Mucosa of descending colon (tissue), 3 donors: ENCODE data around the gene GTF2IRD1. TPM values are rescaled to one million over a fixed set of nuclear protein-coding genes. Genes with fewer than 3 reads are reported as not detected.
"Not testable (repeated sequence)": the region's sequence is repeated elsewhere in the genome, so short reads cannot be mapped to it uniquely, and the experiment has no call there.

Source experiments
- ATAC-seq: fragments of 200-7000 bp; cut with Tn5 transposase; one replicate; pipeline ENCODE4 v1.9.1; 2020; ENCODE audit warnings: mild to moderate bottlenecking, moderate library complexity
- DNase-seq, 3 donors: peaks; one replicate each; pipeline ENCODE4 v3.0.0-alpha.2; 2020
- H3K36me3 ChIP-seq: fragments of 200-600 bp; one replicate; pipeline ENCODE4 v1.8.0; 2021; ENCODE audit warnings: low read depth, mild to moderate bottlenecking
- H3K4me1 ChIP-seq: fragments of 200-600 bp; one replicate; pipeline ENCODE4 v1.8.0; 2021; ENCODE audit warnings: low read depth, mild to moderate bottlenecking
- H3K4me3 ChIP-seq: fragments of 200-600 bp; one replicate; pipeline ENCODE4 v1.8.0; 2021; ENCODE audit warnings: mild to moderate bottlenecking
- H3K9me3 ChIP-seq: fragments of 200-600 bp; one replicate; pipeline ENCODE4 v1.8.0; 2021; ENCODE audit warnings: mild to moderate bottlenecking
- intact Hi-C, 2 donors: fragments of 100-400 bp; cut with DNase I in 1 of 2; cut with micrococcal nuclease in 1 of 2; formaldehyde crosslinking; loops; one replicate each; pipeline versions ENCODE4 v1.11.0 to v1.11.1; 2022; cut with DNase I, micrococcal nuclease
- total RNA-seq, 3 donors: library from RNA; stranded (reverse); fragmentation: NEBNext Ultra II Directional in 2 of 3; extraction: Animal tissue kit (Norgen Biotek cat#: 25700) in 2 of 3; gene quantifications; one replicate each; pipeline versions ENCODE4 v1.2.1 to v1.2.4, GENCODE V29; 2021 to 2023
- TF ChIP-seq, protein P1 (sequence below): fragments of 200-600 bp; IDR thresholded peaks from one replicate; pipeline ENCODE4 v1.8.0; 2022; ENCODE audit warnings: antibody characterized with exemption, mild to moderate bottlenecking
- donor health status: DM: no; HTN: no; CAD: no; lungs with moderate emphysema.
- donor health status: DM: no; HTN: no; CAD: no.
- donor health status: DM: no; HTN: yes; CAD: no.

Gene GTF2IRD1
- total RNA-seq, 3 donors from 2014 or later, result 10.5 to 30.7 (median 12.7) TPM

DNA sequence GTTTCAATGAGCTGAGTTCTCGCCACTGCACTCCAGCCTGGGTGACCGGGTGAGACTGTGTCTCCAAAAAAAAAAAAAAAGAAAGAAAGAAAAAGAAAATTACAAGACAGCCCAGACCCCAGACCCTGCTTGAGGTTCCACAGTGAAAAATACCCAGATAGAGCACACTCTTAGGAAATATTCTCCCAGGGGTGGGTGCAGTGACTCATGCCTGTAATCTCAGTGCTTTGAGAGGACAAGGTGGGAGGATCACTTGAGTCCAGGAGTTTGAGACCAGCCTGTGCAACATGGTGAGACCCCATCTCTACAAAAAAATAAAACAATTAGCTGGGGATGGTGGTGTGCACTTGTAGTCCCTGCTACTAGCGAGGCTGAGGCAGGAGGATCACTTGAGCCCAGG is 41.1 kb upstream of the GTF2IRD1 start:
- DNase-seq (no peak), ATAC-seq (no peak)
- intact Hi-C loops, result no loop called here
- no peaks in the 10 kb centered on the region for H3K4me1 ChIP-seq
- no peak overlapping the region for H3K4me3 ChIP-seq
- no peaks in the 10 kb centered on the region for H3K9me3 ChIP-seq
- no peaks in the 10 kb centered on the region for H3K36me3 ChIP-seq
- TF ChIP-seq, protein P1, sequence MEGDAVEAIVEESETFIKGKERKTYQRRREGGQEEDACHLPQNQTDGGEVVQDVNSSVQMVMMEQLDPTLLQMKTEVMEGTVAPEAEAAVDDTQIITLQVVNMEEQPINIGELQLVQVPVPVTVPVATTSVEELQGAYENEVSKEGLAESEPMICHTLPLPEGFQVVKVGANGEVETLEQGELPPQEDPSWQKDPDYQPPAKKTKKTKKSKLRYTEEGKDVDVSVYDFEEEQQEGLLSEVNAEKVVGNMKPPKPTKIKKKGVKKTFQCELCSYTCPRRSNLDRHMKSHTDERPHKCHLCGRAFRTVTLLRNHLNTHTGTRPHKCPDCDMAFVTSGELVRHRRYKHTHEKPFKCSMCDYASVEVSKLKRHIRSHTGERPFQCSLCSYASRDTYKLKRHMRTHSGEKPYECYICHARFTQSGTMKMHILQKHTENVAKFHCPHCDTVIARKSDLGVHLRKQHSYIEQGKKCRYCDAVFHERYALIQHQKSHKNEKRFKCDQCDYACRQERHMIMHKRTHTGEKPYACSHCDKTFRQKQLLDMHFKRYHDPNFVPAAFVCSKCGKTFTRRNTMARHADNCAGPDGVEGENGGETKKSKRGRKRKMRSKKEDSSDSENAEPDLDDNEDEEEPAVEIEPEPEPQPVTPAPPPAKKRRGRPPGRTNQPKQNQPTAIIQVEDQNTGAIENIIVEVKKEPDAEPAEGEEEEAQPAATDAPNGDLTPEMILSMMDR, result no peak

DNA sequence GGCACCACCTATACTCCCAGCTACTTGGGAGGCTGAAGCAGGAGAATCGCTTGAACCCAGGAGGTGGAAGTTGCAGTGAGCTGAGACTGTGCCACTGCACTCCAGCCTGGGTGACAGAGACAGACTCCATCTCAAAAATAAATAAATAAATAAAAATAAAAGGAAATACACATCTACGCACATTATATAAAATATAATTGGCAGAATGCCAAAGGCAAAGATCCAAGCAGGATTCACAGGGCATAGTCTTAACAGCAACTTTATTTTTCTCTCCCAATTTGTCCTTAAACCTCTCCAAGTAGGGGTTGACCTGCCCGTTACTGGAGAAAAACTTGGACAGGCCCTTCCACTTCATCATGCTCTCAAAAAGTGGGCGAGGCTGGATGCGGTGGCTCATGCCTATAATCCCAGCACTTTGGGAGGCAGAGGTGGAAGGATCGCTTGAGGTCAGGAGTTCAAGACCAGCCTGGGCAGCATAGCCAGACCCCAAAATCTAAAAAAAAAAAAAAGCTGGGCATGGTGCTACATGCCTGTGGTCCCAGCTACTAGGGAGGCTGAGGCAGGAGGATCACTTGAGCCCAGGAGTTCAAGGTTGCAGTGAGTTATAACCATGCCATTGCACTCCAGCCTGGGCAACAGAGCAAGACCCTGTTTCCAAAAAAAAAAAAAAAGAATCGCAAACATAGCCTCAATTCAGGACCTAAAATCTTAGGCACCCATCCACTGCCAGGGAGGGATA is 38.9 kb upstream of the GTF2IRD1 start:
- H3K4me1 ChIP-seq, H3K36me3 ChIP-seq, intact Hi-C loops, H3K4me3 ChIP-seq, DNase-seq, H3K9me3 ChIP-seq, ATAC-seq: not testable (repeated sequence)

DNA sequence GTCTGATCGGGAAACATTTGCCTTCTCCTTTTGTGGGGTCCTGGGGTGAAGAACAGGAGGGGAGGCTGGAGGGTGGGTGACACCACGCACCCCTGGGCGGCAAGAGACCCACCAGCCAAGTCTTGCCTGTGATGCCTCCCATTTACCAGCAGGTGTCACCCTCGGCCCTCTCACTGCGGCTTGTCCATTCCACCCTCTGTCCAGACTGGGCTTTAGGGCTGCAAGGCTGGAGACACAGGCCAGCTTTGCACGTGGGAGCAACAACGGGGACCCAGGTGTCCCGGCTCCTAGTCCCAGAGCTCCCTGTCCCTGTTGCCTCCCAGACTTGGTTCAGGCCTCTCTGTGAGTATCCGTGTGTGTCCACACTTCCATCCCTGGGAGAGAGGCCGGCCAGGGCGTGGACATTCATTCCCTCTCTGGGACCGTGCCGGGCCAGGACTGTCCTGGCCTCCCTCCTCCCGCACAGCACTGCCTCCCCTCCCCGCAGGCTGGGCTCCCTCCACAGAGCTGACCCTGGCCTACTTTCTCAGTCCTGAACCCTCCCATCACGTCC is 36.2 kb upstream of the GTF2IRD1 start:
- H3K36me3 ChIP-seq, result no peaks in the 10 kb centered on the region
- H3K9me3 ChIP-seq, result no peaks in the 10 kb centered on the region
- no peak overlapping the region for H3K4me3 ChIP-seq
- intact Hi-C loops, result no loop called here
- peak in 2 of 3 donors; percentile 58 to 70 for DNase-seq
- peak; percentile 94 for ATAC-seq
- H3K4me1 ChIP-seq, result no peaks in the 10 kb centered on the region
- TF ChIP-seq, protein P1, result peak; percentile 89

DNA sequence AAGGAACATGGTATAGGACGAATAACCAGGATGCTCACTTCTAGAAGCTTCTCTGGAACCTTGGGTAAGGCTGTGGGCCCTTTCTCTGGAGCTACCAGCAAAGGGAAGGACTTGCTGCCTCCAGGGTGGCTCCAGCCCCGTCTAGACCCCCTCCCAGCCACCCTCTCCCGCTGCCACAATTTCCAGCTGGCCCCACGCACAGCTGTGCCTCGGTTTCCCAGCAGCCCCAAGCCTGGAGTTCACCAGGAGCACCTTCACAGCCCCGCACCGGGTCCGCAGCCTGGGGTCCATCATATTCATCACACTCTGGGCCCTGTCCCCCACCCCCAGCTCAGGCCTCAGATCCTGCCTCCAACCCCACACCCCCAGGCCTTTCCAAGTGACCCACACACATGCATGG is 35.6 kb upstream of the GTF2IRD1 start:
- TF ChIP-seq, protein P1, result no peak
- no peaks in the 10 kb centered on the region for H3K36me3 ChIP-seq
- H3K4me3 ChIP-seq, result no peak overlapping the region
- no peaks in the 10 kb centered on the region for H3K9me3 ChIP-seq
- H3K4me1 ChIP-seq, result no peaks in the 10 kb centered on the region
- intact Hi-C loops, result no loop called here
- DNase-seq (no peak), ATAC-seq (no peak)

DNA sequence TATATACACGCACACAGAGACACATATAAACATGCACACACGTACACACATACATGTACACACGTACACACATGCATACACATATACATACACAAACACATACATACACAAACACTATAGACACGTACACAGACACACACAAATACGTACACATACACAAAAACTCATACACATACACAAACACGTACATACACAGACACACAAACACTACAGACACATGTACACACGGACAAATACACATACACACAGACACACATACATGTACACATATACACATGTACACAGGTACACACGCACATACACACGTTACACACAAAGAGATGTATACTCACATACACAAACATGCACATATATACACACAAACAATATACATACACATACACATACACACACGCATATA is 35.2 kb upstream of the GTF2IRD1 start:
- H3K4me1 ChIP-seq, result no peaks in the 10 kb centered on the region
- TF ChIP-seq, protein P1, result no peak
- H3K4me3 ChIP-seq, result no peak overlapping the region
- no peak for DNase-seq
- intact Hi-C loops, result no loop called here
- no peak for ATAC-seq
- no peaks in the 10 kb centered on the region for H3K9me3 ChIP-seq
- no peaks in the 10 kb centered on the region for H3K36me3 ChIP-seq

DNA sequence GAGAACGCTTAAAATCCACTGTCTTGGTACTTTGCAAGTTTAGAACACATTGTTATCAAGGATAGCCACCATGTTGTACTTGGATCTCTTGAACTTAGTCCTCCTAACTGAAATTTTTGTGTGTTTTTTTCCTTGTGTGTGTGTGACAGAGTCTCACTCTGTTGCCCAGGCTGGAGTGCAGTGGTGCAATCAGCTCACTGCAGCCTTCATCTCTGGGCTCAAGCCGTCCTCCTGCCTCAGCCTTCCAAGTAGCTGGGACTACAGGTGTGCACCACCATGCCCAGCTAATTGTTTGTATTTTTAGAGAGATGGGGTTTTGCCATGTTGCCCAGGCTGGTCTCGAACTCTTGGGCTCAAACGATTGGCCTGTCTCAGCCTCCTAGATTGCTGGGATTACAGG is 34.5 kb upstream of the GTF2IRD1 start:
- DNase-seq, H3K4me1 ChIP-seq, H3K4me3 ChIP-seq, intact Hi-C loops, H3K36me3 ChIP-seq, H3K9me3 ChIP-seq, ATAC-seq: not testable (repeated sequence)
